ENCODE measurements around the gene TMEFF2.

TMEFF2 gene, protein sequence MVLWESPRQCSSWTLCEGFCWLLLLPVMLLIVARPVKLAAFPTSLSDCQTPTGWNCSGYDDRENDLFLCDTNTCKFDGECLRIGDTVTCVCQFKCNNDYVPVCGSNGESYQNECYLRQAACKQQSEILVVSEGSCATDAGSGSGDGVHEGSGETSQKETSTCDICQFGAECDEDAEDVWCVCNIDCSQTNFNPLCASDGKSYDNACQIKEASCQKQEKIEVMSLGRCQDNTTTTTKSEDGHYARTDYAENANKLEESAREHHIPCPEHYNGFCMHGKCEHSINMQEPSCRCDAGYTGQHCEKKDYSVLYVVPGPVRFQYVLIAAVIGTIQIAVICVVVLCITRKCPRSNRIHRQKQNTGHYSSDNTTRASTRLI

GRCh38 chr2:192194866-192195547 lies at the start of gene TMEFF2:
Gene TMEFF2, minus strand, starts transcription at chr2:192194933. Its CDS starts 409 bp downstream, at chr2:192194524.
- DNase-seq = no peak

GRCh38 chr2:192243488-192243887 lies 48.8 kb upstream of the TMEFF2 start:
- DNase-seq = no peak

- no peak for DNase-seq
Observed at GRCh38 chr2:192236136-192236535, 41.4 kb upstream of the TMEFF2 start.

DNA sequence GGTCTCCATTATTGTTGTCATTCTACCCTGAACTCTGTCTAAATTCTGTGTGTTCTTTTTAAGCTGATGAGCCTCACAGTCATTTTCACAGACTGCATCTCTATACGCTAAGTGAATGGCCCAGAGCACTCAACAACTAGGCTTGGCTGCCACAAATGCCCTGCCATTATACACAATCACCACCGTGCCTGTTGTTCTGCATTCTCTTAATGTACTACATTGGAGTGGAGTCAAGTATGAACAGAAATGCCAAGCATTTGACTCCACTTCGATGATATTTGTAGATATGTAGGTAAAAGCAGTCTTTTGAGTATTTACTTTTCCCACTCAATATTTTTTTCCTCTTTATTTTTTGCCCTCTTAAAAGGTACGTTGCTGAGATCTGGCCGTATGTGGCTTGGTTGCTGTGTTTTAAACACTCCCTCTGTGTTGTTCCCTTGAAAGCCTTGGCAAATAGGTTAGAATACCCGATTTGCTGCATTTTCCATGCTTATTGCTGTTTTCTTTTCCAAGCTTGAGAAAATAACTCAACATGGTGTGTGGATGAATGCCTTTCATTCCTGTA lies 36.2 kb upstream of the TMEFF2 start:
- DNase-seq = no peak

GRCh38 chr2:192228685-192229084 lies 34.0 kb upstream of the TMEFF2 start:
- DNase-seq = no peak

GRCh38 chr2:192218970-192219369 lies 24.2 kb upstream of the TMEFF2 start:
- DNase-seq = no peak

DNA sequence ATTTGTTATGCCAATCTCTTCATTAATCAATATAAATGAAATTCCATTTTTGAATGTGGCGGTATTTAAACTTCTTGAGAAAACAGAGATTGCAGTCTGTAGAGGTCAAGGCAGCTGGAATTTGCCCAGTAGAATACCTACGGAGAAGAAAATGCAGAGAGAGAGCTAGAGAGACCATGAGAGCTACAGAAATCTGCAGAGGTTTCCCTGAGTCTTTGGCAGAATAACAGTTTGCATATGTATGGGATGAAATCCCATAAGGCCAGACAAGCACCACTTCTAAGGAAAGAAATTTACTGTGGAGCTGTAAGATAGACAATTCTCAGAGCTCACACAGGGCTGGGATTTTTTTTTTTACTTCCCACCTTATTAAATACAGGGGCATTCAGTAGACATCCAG lies 23.6 kb upstream of the TMEFF2 start:
- no peak for DNase-seq

DNA sequence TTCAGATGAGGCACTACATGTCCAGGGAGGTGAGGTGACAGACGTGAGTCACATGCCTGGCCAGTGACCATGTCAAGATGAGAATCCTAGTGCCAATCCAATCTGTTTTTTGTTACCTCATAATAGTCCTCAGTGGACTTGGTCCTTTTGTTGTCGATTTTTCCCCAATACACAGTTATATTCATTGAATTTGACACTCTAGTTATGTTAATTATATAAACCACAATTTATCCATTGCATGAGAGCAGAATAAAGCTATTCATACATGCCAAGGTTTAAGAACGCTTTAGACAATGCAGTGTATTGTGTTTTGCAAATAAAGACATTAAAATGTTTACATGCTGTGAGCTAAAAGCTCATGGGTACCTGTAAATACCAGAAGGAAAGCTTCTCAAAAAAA lies 21.6 kb upstream of the TMEFF2 start:
- no peak for DNase-seq

DNA sequence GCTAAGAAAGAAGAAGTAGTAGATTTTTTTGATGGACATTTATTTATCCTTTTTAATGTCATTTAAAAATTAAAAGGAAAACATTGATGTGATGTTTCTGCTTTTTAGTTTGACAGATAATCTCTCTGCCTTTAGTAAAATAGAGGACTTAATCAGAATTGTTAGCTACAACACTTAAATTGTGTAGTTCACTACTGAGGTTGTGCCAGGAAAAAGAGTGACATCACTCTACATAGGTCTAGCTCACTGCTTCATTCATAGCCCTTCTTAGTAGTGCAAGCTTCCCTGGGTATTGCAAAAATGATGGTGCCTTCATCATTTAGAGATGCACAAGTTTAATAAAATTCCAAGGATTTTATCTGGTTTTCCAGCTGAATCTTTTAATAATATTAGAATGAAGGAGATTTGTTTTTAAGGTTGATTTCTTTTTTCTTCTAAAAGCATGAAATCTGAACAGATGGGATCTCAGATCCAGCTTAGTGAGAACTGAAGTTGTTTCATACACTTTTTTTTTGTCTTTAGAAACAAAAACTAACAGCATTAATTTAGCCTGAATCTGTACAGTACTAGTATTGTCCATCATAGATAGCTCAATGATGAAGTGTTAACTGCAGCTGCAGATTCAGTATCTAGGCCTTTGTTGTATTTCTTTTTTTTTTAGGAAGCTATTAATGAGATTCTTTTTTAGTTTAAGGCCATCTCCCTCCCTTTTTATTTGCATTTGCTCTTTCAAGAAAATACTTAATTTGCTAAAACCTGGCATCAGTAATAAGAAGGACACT lies 20.6 kb upstream of the TMEFF2 start:
- no peak for DNase-seq

GRCh38 chr2:192208848-192209247 lies 14.1 kb upstream of the TMEFF2 start:
- DNase-seq = no peak

- no peak for DNase-seq
Observed at GRCh38 chr2:192206399-192206798, 11.7 kb upstream of the TMEFF2 start.

GRCh38 chr2:192203876-192204275 lies 9.1 kb upstream of the TMEFF2 start:
- DNase-seq = no peak

DNA sequence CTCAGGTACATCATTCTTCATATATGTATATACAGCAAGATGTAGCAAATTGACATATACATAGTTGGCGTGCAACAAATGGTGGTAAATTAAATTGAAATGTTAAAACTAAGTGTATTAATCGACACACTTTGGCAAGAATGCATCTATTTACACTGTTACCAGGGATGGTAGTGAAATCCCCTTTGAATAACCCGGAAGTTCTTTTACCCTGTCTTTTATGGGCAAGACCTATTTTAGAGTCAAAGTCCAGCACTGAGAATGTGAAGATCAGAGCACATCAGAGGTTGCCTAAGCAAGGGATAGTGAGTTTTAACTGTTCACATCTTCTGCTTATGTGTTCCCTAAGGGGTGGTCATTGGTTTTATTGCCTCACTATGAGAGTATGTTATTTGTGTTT lies 7.6 kb upstream of the TMEFF2 start:
- no peak for DNase-seq

DNA sequence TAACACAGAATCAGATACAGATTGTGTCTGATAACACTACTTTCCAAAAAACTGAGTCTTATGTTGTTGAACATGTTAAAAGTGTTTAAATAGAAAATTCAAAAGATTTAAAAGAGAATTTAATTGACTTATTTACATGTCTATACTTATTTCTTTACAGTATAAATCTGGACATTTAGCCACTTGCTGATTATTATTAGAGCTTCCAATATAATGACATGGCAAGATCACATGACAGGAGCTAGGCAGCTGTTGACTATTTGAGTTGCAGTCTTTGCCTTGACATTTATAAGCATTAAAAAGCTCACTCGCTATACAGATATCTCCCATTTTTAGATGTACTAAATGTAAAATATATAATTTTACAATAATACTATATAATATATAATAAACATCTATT lies 6.4 kb upstream of the TMEFF2 start:
- no peak for DNase-seq

- no peak for DNase-seq
Observed at GRCh38 chr2:192197357-192197756, 2.6 kb upstream of the TMEFF2 start.

GRCh38 chr2:192196421-192197194 lies 1.9 kb upstream of the TMEFF2 start:
- no peak for DNase-seq

GRCh38 chr2:192195548-192196418 lies 1.1 kb upstream of the TMEFF2 start:
- no peak for DNase-seq

DNA sequence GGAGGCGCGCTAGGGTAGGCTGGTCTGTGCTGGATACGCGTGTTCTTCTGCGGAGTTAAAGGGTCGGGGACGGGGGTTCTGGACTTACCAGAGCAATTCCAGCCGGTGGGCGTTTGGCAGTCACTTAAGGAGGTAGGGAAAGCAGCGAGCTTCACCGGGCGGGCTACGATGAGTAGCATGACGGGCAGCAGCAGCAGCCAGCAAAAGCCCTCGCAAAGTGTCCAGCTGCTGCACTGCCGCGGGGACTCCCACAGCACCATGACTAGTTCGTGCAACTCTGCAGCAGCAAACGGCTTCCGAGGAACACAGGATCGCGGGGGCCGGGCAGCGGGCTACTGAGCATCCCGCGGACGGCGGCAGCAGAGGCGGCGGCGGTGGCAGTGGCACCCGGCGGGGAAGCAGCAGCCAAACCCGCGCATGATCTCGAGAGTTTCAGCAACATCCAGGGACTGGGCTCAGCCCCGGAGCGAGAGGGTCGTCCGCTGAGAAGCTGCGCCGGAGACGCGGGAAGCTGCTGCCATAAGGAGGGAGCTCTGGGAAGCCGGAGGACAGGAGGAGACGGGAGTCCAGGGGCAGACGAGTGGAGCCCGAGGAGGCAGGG lies 368 bp downstream of the TMEFF2 start:
- DNase-seq = no peak

GRCh38 chr2:192190474-192190873 lies 4.3 kb downstream of the TMEFF2 start:
- DNase-seq = no peak

DNA sequence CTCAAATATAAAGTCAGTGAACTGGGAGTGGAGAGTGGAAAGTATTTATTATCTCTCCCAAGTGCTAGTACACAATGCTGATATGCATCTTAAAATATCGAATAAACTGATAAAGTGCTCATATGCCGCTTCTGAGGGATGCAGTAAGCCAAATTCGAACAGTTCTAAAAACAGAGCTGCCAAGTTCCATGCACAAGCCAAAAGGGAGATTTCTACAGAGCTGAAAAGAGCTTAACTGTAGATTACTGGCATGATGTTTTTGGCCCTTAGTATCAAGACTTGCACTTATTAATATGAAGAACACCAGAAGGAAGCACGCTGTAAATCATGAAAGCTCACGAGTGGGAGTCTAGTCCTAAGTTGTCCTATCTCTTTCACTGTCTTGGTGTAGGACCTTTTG lies 7.9 kb downstream of the TMEFF2 start:
- no peak for DNase-seq

- DNase-seq = no peak
Observed at GRCh38 chr2:192184349-192184748, 10.4 kb downstream of the TMEFF2 start.

All from stimulated activated naive CD4-positive, alpha-beta T cell treated with Interleukin-2 at 50 U/mL for 16 hours (primary cell).